Tibial nerve (tissue), 4 donors: Measurements from ENCODE around the gene AKNA. TPM values are rescaled to one million over a fixed set of nuclear protein-coding genes. Genes with fewer than 3 reads are reported as not detected.

Experiments used
- DNase-seq, 2 donors: peaks; one replicate each; pipeline ENCODE4 v3.0.0-alpha.2; 2019; ENCODE audit warnings: low spot score in 2 of 2
- H3K27ac ChIP-seq, 4 donors: fragments of 200-600 bp; sonication (generic) in 3 of 4; one replicate each; pipeline ENCODE4 v1.5.1; 2017 to 2019; ENCODE audit warnings: mild to moderate bottlenecking in 1 of 4
- H3K27me3 ChIP-seq, 2 donors: fragments of 200-600 bp; sonication (generic) in 1 of 2; one replicate each; pipeline versions ENCODE4 v1.5.1 to v1.6.0; 2017 to 2019
- H3K36me3 ChIP-seq, 3 donors: fragments of 200-600 bp; sonication (generic); one replicate each; pipeline ENCODE4 v1.5.1; 2018 to 2019
- H3K4me1 ChIP-seq, 4 donors: fragments of 200-600 bp; sonication (generic) in 3 of 4; one replicate each; pipeline ENCODE4 v1.5.1; 2017 to 2019
- H3K4me3 ChIP-seq, 4 donors: fragments of 200-600 bp; sonication (generic) in 3 of 4; one replicate each; pipeline ENCODE4 v1.5.1; 2017 to 2019; ENCODE audit warnings: mild to moderate bottlenecking in 1 of 4, moderate library complexity in 1 of 4
- H3K9me3 ChIP-seq, 4 donors: fragments of 200-600 bp; sonication (generic) in 3 of 4; one replicate each; pipeline ENCODE4 v1.5.1; 2017 to 2019
- EP300 ChIP-seq, 2 donors: sonication (generic); formaldehyde crosslinking; IDR thresholded peaks; one replicate each; pipeline ENCODE4 v1.6.1; 2017; ENCODE audit warnings: antibody characterized with exemption in 2 of 2, mild to moderate bottlenecking in 1 of 2
- POLR2A ChIP-seq, 2 donors: fragments of 450-650 bp; IDR thresholded peaks; one replicate each; pipeline ENCODE4 v1.6.1; 2017; ENCODE audit warnings: antibody characterized with exemption in 2 of 2, mild to moderate bottlenecking in 2 of 2, moderate library complexity in 2 of 2
- WGBS, 2 donors: methylation state at CpG; one replicate each; pipeline ENCODE4 v1.1.5; 2018; 5-methylcytosine and 5-hydroxymethylcytosine counted together
- total RNA-seq, 4 donors: library from RNA; depleted of rRNA; stranded (reverse); fragments of >200 nt; gene quantifications; one replicate each; pipeline ENCODE4 v1.1.0, GENCODE V29; 2016
- TF ChIP-seq, protein P1 (sequence below), 5 experiments: fragments of 200-600 bp in 3 of 5; fragments of 450-650 bp in 2 of 5; sonication (generic) in 3 of 5; IDR thresholded peaks; one replicate each; pipeline ENCODE4 v1.5.1; 2016 to 2019; ENCODE audit warnings: antibody characterized with exemption in 5 of 5, mild to moderate bottlenecking in 3 of 5, moderate library complexity in 2 of 5

The AKNA gene
- total RNA-seq, 4 donors from 2014 or later: 23.6 to 42.2 (median 36.6) TPM

DNA sequence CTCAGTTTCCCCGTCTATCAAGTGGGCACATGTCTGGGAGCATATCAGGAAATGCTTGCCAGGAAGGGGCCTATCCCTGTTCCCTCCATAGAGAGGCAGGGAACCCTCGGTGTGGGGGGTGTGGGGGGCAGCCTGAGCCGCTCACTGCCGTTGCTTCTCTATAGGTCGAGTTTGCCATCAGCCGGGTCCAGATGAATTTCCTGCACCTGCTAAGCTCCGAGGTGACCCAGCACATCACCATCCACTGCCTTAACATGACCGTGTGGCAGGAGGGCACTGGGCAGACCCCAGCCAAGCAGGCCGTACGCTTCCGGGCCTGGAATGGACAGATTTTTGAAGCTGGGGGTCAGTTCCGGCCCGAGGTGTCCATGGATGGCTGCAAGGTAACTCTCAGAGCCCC, 78.7 kb downstream of the AKNA start:
- Histone ChIP-seq H3K36me3 (peaks cover 0 to 61% (median 0%) of the 10 kb centered on the region in 3 donors), H3K4me1 (peaks cover 0 to 7% (median 0%) of the 10 kb centered on the region in 4 donors), H3K27ac (no peak overlapping the region), H3K27me3 (no peaks in the 10 kb centered on the region), H3K9me3 (no peaks in the 10 kb centered on the region), H3K4me3 (no peak overlapping the region)
- DNase-seq: no peak
- WGBS, 2 donors: 90 to 93% methylated on average over 13 of the region's 13 CpGs
- no peak for TF ChIP-seq EP300 (IDR thresholded peaks at IDR 0.05)
- no peak for TF ChIP-seq POLR2A (IDR thresholded peaks at IDR 0.05)
- TF ChIP-seq, protein P1, sequence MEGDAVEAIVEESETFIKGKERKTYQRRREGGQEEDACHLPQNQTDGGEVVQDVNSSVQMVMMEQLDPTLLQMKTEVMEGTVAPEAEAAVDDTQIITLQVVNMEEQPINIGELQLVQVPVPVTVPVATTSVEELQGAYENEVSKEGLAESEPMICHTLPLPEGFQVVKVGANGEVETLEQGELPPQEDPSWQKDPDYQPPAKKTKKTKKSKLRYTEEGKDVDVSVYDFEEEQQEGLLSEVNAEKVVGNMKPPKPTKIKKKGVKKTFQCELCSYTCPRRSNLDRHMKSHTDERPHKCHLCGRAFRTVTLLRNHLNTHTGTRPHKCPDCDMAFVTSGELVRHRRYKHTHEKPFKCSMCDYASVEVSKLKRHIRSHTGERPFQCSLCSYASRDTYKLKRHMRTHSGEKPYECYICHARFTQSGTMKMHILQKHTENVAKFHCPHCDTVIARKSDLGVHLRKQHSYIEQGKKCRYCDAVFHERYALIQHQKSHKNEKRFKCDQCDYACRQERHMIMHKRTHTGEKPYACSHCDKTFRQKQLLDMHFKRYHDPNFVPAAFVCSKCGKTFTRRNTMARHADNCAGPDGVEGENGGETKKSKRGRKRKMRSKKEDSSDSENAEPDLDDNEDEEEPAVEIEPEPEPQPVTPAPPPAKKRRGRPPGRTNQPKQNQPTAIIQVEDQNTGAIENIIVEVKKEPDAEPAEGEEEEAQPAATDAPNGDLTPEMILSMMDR (IDR thresholded peaks at IDR 0.05): no peak

DNA sequence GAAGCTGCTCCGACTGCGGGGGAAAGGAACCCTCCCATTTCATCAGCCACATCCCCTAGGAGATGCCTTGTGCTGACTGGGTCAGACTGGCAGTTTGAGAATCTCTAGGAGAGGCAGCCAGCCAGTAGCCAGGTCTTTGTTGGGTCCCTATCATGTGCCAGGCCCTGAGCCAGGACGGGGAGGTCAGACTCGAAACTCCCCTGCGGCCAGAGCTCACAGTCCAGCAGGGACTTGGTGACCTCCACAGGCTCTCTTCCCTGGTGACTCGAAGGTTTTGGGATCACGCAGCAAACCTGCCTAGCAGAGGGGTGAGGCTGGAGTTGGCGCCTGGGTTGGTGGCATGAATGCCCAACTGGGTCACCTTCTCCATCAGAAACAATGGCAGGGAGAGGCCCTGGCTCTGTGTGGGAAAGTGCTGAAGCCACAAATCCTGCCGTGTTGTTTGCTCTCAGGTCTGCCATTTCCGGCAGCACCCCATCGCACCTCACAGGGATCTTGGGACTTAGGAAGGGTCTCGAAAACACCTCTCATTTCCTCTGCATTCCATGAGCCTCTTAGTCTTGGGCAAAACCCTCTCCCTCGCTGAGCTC, 79.3 kb downstream of the AKNA start:
- Histone ChIP-seq H3K4me3 (no peak overlapping the region), H3K36me3 (peaks cover 0 to 61% (median 0%) of the 10 kb centered on the region in 3 donors), H3K27me3 (no peaks in the 10 kb centered on the region), H3K9me3 (no peaks in the 10 kb centered on the region), H3K27ac (no peak overlapping the region), H3K4me1 (peaks cover 0 to 7% (median 0%) of the 10 kb centered on the region in 4 donors)
- TF ChIP-seq EP300 (IDR thresholded peaks at IDR 0.05) (no peak), POLR2A (IDR thresholded peaks at IDR 0.05) (no peak)
- TF ChIP-seq, protein P1 (IDR thresholded peaks at IDR 0.05): no peak
- WGBS, 2 donors: 92 to 97% methylated on average over 8 to 13 of the region's 13 CpGs
- no peak for DNase-seq

DNA sequence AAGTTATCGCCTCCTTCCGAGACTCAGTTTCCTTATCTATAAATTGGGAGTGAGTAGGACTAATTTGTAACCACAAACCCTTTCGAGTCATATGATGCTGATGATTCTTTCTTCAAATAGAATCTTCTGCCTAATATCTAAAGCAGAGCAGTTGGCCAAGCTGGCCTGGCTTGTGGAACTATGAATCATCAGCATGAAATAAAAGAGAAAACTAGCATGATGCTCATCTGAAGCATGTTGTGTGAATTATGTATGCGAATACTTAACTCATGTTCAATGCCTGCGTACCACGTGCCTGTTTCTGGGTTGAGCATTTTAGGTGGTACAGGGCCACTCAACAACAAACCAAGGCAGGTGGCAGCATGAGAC, 79.9 kb downstream of the AKNA start:
- Histone ChIP-seq H3K4me1 (peaks cover 0 to 7% (median 0%) of the 10 kb centered on the region in 4 donors), H3K27me3 (no peaks in the 10 kb centered on the region), H3K27ac (no peak overlapping the region), H3K4me3 (no peak overlapping the region), H3K36me3 (peaks cover 0 to 61% (median 0%) of the 10 kb centered on the region in 3 donors), H3K9me3 (no peaks in the 10 kb centered on the region)
- WGBS, 2 donors: 86 to 90% methylated on average over 6 of the region's 6 CpGs
- DNase-seq: no peak
- TF ChIP-seq POLR2A (IDR thresholded peaks at IDR 0.05) (no peak), EP300 (IDR thresholded peaks at IDR 0.05) (no peak)
- TF ChIP-seq, protein P1 (IDR thresholded peaks at IDR 0.05): no peak

DNA sequence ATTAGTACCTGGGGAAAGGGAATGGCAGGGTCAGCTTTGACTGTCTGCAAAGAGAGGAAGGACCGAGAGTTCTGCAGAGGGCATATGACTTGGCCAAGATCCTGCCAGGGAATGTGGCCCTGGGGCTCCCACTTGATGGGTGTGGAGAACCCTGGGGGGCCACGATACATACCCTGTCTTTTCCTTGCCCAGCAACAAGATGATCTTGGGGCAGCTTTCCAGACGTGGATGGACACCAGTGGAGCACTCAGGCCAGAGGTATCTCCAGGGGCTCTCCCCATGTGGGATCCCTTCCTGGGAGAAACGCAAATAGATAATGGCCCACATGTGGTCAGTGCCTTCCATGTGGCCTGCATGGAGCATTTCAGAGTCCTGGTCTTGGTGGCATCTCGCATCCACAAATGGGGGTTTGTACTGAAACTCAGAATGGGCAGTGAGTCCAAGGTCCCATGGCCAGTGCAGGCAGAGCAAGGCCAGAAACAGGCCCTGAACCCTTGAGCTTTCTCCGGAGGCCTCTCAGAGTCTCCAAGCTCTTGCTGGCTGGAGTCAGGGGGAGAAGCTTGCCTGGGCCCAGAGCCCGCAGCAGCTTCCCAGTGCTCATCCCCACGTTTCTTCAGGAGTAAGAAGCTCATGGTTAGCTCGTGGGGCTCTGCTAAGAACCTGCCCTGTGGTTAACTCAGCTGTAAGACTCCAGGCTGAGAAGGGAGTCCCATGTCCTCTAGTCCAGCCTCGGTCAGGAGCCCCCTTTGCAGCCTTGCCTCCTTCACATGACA, 83.2 kb downstream of the AKNA start:
- Histone ChIP-seq H3K4me1 (peaks cover 0 to 7% (median 0%) of the 10 kb centered on the region in 4 donors), H3K4me3 (no peak overlapping the region), H3K9me3 (no peaks in the 10 kb centered on the region), H3K27ac (no peak overlapping the region), H3K36me3 (peaks cover 0 to 60% (median 0%) of the 10 kb centered on the region in 3 donors), H3K27me3 (no peaks in the 10 kb centered on the region)
- DNase-seq: no peak
- 88 to 90% methylated on average over 9 to 10 of the region's 10 CpGs for WGBS, 2 donors
- TF ChIP-seq, protein P1 (IDR thresholded peaks at IDR 0.05): no peak
- TF ChIP-seq POLR2A (IDR thresholded peaks at IDR 0.05) (no peak), EP300 (IDR thresholded peaks at IDR 0.05) (no peak)

DNA sequence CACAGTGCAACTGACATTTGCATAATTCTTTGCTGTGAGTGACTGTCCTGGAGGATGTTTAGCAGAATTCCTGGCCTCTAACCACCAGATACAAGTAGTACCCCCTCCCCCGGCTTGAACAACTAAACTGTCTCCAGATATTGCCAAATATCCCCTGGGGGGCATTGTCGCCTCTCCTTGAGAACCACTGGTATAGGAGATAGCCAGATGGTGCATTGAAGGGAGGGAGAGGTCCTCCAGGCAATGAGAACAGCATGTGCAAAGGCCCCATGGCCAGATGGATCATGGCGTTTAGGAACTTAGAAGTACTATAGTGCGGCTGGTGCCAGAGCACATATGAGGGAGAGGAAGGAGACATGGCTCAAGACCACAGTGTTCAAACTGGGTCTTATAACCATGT, 83.8 kb downstream of the AKNA start:
- Histone ChIP-seq H3K4me1 (peaks cover 0 to 7% (median 0%) of the 10 kb centered on the region in 4 donors), H3K27ac (no peak overlapping the region), H3K9me3 (no peaks in the 10 kb centered on the region), H3K4me3 (no peak overlapping the region), H3K36me3 (peaks cover 0 to 60% (median 0%) of the 10 kb centered on the region in 3 donors), H3K27me3 (no peaks in the 10 kb centered on the region)
- 90 to 93% methylated on average over 4 of the region's 4 CpGs for WGBS, 2 donors
- DNase-seq: no peak
- TF ChIP-seq EP300 (IDR thresholded peaks at IDR 0.05) (no peak), POLR2A (IDR thresholded peaks at IDR 0.05) (no peak)
- TF ChIP-seq, protein P1 (IDR thresholded peaks at IDR 0.05): no peak
